ENCODE results near the gene WDR41. TPM values are rescaled to one million over a fixed set of nuclear protein-coding genes. Genes with fewer than 3 reads are reported as not detected.
"Not testable (repeated sequence)": the region's sequence is repeated elsewhere in the genome, so short reads cannot be mapped to it uniquely, and the experiment has no call there.

Gene WDR41
- total RNA-seq, 3 donors from 2014 or later = 49.8 to 75.2 (median 56.6) TPM

- Histone ChIP-seq H3K27ac (no peak overlapping the region), H3K27me3 (no peaks in the 10 kb centered on the region), H3K4me1 (no peaks in the 10 kb centered on the region), H3K9me3 (no peaks in the 10 kb centered on the region), H3K4me3 (no peak overlapping the region), H3K36me3 (no peaks in the 10 kb centered on the region)
- TF ChIP-seq POLR2A (IDR thresholded peaks at IDR 0.05) (no peak), POLR2AphosphoS5 (IDR thresholded peaks at IDR 0.05) (no peak), CTCF (IDR thresholded peaks at IDR 0.05) (no peak)
- intact Hi-C loops (cut with DNase I; ENCODE audit: low total_unique reads) = no loop called here
- no peak for DNase-seq (ENCODE audit: low spot score in 2 of 2)
These were observed 101.3 kb downstream of the WDR41 start for GRCh38 chr5:77390795-77391194.

DNA sequence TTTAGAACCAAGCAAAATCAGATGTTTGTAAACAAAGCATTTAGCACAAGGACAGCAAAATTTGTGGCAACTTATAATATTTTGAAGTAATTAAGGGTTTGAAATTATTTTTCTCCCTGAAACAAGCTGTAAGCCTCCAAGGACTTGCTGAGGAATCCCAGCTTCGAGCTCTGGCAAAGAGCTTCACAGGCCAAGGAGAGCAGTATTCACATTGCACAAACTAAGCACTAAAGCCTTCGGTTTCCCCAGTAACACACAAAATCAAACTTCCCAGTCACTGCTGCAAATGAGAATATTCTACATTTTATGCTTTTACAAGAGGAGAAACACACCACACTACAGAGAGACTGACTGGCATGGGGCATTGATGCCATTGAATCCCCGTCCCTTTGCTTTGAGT, 101.9 kb downstream of the WDR41 start:
- H3K36me3 ChIP-seq = no peaks in the 10 kb centered on the region
- intact Hi-C loops (cut with DNase I; ENCODE audit: low total_unique reads) = no loop called here
- H3K4me3 ChIP-seq = no peak overlapping the region
- no peak overlapping the region for H3K27ac ChIP-seq
- TF ChIP-seq POLR2A (IDR thresholded peaks at IDR 0.05) (no peak), CTCF (IDR thresholded peaks at IDR 0.05) (no peak)
- no peaks in the 10 kb centered on the region for H3K9me3 ChIP-seq
- DNase-seq (ENCODE audit: low spot score in 2 of 2) = no peak
- H3K4me1 ChIP-seq = no peaks in the 10 kb centered on the region
- H3K27me3 ChIP-seq = no peaks in the 10 kb centered on the region

DNA sequence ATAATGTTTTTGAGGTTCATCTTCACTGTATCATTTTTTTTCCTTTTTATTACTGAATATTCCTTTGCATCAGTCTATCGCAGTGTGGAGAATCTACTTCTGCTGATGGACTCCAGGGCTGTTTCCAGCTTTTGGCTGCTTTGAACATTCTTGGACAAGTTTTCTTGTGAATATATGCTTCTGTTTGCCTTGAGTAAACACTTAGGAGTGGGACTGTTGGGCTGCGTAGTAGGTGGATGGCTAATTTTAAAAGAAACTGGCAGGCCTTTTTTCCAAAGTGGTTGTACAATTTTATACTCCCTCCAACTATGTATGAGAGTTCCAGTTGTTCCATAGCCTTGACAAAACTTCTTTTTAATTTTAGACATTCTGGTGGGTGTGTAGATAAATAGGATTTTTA, 102.4 kb downstream of the WDR41 start:
- no peak for TF ChIP-seq POLR2A (IDR thresholded peaks at IDR 0.05)
- TF ChIP-seq POLR2AphosphoS5 (IDR thresholded peaks at IDR 0.05) = no peak
- no peak for TF ChIP-seq CTCF (IDR thresholded peaks at IDR 0.05)
- Histone ChIP-seq H3K36me3 (no peaks in the 10 kb centered on the region), H3K9me3 (no peaks in the 10 kb centered on the region), H3K4me3 (no peak overlapping the region), H3K4me1 (no peaks in the 10 kb centered on the region), H3K27me3 (no peaks in the 10 kb centered on the region), H3K27ac (no peak overlapping the region)
- DNase-seq (ENCODE audit: low spot score in 2 of 2) = no peak
- intact Hi-C loops (cut with DNase I; ENCODE audit: low total_unique reads) = no loop called here

GRCh38 chr5:77386340-77386739, 105.8 kb downstream of the WDR41 start:
- H3K9me3 ChIP-seq; intact Hi-C loops (cut with DNase I; ENCODE audit: low total_unique reads); H3K36me3 ChIP-seq: not testable (repeated sequence)

DNA sequence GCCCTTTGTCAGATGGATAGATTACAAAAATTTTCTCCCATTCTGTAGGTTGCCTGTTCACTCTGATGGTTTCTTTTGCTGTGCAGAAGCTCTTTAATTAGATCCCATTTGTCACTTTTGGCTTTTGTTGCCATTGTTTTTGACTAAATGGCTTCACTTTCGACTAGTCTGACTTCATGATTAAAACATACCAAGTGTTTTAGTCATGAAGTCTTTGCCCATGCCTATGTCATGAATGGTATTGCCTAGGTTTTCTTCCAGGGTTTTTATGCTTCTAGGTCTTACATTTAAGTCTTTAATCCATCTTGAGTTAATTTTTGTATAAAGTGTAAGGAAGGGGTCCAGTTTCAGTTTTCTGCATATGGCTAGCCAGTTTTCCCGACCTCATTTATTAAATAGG, 108.8 kb downstream of the WDR41 start:
- H3K27ac ChIP-seq; H3K36me3 ChIP-seq; H3K27me3 ChIP-seq; H3K4me3 ChIP-seq; DNase-seq (ENCODE audit: low spot score in 2 of 2); intact Hi-C loops (cut with DNase I; ENCODE audit: low total_unique reads); H3K9me3 ChIP-seq; H3K4me1 ChIP-seq: not testable (repeated sequence)

More at GRCh38 chr5:77386340-77386739, 105.8 kb downstream of the WDR41 start:
- not testable (repeated sequence) for H3K4me3 ChIP-seq; H3K27ac ChIP-seq; DNase-seq (ENCODE audit: low spot score in 2 of 2); H3K4me1 ChIP-seq; H3K27me3 ChIP-seq

Other genes with a start within 250 kb of the WDR41 start
- under 1 TPM in 1 of 3 donors, not detected in 2; 0.15 TPM for gene OTP, start 146.4 kb upstream of the WDR41 start, total RNA-seq